Suprapubic skin (tissue), 4 donors: ENCODE results near the gene TNIK.

Source experiments
- EP300 ChIP-seq: sonication (generic); formaldehyde crosslinking; IDR thresholded peaks from one replicate; pipeline ENCODE4 v1.6.1; 2017; ENCODE audit warnings: antibody characterized with exemption
- POLR2A ChIP-seq, 2 donors: fragments of 450-650 bp; IDR thresholded peaks; one replicate each; pipeline ENCODE4 v1.6.1; 2017; ENCODE audit warnings: antibody characterized with exemption in 2 of 2, mild to moderate bottlenecking in 2 of 2, moderate library complexity in 2 of 2
- POLR2AphosphoS5 ChIP-seq, 3 donors: sonication (generic); formaldehyde crosslinking; IDR thresholded peaks; one replicate each; pipeline ENCODE4 v1.6.1; 2017; ENCODE audit warnings: antibody characterized with exemption in 3 of 3
- TF ChIP-seq, protein P1 (sequence below), 2 donors: fragments of 200-600 bp in 1 of 2; fragments of 450-650 bp in 1 of 2; sonication (generic) in 1 of 2; IDR thresholded peaks; one replicate each; pipeline ENCODE4 v1.5.1; 2016 to 2019; ENCODE audit warnings: antibody characterized with exemption in 2 of 2, mild to moderate bottlenecking in 1 of 2, moderate library complexity in 1 of 2

DNA sequence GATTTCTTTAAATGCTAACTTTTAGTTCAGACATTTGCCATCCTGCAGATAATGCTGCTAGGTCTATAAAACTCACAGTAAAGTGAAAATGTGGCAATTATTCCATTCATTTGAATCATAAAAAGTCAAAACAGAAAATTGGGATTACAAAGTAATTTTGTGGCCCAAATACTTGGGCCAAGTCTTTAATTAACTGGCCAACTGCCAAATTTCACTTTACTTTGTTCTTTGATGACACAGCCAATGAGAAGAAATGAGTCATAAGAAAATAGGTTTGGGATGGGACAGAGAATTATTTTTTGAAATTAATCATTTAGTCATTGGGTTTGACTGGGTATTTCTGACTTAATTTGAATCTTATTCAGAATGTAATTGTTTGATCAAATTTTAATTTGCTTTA, 343.8 kb downstream of the TNIK start:
- TF ChIP-seq, protein P1, sequence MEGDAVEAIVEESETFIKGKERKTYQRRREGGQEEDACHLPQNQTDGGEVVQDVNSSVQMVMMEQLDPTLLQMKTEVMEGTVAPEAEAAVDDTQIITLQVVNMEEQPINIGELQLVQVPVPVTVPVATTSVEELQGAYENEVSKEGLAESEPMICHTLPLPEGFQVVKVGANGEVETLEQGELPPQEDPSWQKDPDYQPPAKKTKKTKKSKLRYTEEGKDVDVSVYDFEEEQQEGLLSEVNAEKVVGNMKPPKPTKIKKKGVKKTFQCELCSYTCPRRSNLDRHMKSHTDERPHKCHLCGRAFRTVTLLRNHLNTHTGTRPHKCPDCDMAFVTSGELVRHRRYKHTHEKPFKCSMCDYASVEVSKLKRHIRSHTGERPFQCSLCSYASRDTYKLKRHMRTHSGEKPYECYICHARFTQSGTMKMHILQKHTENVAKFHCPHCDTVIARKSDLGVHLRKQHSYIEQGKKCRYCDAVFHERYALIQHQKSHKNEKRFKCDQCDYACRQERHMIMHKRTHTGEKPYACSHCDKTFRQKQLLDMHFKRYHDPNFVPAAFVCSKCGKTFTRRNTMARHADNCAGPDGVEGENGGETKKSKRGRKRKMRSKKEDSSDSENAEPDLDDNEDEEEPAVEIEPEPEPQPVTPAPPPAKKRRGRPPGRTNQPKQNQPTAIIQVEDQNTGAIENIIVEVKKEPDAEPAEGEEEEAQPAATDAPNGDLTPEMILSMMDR (IDR thresholded peaks at IDR 0.05), result no peak
- TF ChIP-seq POLR2AphosphoS5 (IDR thresholded peaks at IDR 0.05) (no peak), POLR2A (IDR thresholded peaks at IDR 0.05) (no peak), EP300 (no peak)
